Measurements from ENCODE around the gene NUPR1.
"Not testable (repeated sequence)": the region's sequence is repeated elsewhere in the genome, so short reads cannot be mapped to it uniquely, and the experiment has no call there.

NUPR1 gene

GRCh38 chr16:28554634-28555423 is 16.1 kb upstream of the NUPR1 start:
- peak; percentile 29 for DNase-seq

DNA sequence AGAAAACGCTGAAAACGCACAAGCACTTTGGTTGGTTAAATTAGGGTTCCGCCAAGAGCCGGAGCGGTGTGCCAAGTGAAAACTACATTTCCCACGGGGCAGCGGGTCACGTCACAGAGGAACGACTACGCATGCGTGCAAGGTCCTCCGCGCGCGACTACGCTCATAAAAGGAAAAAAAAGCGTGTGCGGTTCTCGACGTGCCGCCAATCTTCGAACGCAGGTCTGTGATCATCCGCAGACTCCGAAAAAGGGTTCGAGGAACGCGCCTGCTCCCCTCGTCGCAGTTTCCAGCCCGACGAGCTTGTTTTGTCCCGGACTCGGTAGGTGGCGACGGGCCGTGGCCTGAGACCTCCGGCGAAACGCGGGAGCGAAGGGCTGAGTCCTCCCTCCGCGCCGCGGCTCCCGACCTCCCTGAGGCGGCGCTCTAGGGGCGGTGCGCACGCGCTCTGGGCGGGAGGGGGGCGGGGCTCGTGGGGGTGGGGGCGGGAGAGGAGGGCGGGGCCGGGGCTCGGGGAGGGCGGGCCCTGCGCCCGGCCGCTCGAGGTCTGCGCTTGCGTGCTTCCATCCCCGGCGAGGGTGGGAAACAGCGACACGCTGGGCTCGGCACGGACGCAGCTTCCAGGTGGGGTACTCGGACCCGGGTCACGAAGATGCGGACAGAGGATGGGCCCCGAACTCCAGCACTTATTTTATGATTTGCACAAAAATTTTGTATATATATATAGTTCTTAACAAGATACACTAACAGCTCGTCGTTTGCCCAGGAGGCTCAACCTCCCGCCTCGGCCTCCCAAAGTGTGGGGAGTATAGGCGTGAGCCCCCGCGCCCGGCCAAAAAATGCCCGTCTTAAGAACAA is 15.2 kb upstream of the NUPR1 start, which contains the start of gene SGF29:
Gene SGF29, plus strand, starts transcription at position 145 of the 858 bp plus-strand sequence. CDS start 27,150 bp downstream, outside the sequence.
- peak; percentile 95 for DNase-seq

DNA sequence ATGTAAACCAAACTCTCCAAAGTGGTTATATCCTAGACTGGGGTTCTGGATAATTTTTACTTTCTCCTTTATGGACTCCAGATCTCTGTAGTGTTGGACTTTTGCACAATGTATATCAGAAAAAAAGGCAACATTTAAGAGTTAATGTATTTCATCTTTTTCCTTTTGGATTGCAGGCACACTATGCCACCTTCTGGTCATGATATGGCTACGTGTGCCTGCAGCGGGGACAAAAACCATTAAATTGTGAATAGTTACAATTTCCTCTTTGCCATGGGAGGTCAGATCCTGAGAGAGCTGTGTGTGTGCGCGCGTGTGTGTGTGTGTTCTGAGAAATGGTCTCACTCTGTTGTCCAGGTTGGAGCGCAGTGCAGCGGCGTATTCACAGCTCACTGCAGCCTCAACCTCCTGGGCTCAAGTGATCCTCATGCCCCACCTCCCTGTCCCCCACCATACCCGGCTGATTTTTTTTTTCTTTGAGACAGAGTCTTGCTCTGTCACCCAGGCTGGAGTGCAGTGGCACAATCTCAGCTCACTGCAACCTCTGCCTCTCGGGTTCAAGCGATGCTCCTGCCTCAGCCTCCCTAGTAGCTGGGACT is 10.6 kb upstream of the NUPR1 start:
- peak; percentile 57 for DNase-seq

DNA sequence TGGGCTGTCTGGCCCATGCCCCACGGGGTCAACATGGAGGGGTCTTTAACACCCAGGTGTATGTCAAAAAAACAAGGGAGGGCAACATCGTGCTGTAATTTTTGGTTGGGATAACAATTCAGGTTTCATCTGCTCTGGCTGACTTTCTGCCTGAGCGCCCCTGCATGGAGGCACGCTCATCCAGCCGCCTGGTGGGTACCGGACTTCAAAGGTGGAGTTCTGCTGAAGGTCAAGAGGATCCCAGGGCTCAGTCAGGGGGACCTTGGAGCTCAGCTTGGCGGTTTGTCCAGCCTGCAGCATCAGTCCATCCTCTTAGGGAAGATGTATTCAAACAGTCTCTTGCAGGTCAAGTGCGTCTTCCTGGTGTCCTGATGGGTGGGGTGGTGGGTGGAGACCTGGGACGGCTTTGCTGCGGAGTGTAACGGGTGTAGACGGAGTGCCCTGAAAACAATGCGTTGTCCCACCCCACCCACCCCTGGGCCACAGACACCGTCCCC is 9.6 kb upstream of the NUPR1 start:
- peak; percentile 10 for DNase-seq

- DNase-seq = no peak
These were observed 7.9 kb upstream of the NUPR1 start for GRCh38 chr16:28546626-28547025.

DNA sequence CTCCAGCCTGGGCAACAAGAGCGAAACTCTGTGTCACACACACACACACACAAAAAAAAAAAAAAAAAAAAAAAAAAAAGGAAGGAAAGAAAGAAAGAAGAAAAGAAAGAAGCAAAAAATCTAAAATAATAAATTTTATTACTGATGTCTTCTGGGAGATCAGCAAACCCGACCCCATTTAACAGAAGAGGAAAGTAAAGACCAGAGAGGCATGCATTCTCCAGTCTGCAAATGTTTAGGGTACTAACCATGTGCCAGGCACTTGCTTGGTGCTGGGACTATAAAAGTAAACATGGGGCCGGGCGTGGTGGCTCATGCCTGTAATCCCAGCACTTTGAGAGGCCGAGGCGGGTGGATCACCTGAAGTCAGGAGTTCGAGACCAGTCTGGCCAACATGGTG is 7.2 kb upstream of the NUPR1 start:
- not testable (repeated sequence) for DNase-seq

DNA sequence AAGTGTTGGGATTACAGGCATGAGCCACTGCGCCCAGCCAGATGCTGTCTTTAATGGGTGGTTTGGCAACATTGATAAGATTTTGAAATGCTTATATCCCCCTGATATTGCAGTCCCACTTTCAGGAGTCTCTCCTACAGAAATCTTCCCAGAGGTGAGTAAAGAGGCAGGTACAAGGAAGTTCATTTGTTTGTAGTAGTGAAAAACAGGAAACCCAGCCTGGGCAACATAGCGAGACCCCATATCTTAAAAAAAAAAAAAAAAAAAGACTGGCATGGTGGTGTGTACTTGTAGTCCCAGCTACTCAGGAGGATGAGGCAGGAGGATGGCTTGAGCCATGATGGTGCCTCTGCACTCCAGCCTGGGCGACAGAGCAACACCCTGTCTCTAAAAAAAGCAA is 6.2 kb upstream of the NUPR1 start:
- DNase-seq = no peak

DNA sequence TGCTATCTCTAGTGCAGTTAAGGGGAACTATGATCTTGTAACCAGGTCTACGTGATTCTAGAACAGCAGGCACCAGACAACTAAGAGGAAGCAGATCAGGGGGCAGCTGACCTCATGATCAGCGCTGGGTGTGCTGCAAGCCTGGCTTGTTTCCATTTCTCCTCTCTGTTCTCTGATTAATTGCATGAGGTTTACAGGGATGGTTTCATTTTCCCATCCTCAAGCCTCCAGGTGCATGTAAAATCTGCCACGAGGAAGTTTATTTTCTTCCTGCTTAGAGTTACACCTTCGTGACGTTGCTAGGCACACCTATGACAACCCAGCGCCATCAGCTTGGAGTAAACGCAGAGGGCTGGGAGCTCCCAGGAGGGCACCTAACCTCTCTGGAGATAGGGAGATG is 4.3 kb upstream of the NUPR1 start:
- peak; percentile 23 for DNase-seq

- DNase-seq = no peak
These were observed 3.9 kb upstream of the NUPR1 start for GRCh38 chr16:28542646-28543045.

DNA sequence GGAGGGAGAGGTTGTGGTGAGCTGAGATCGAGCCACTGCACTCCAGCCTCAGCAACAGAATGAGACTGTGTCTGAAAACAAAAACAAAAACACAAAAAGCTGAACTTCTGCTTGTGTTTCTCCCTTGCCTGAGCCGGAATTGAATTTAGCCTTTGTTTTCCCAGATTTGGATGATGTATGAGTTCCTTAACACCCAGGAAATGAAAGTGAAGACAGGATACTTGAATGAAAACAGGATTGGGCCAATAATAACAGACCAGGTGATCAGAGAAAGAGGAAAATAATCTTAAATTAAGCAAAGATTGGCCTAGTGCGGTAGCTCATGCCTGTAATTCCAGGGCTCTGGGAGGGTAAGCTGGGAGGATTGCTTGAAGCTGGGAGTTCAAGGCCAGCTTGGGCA is 1.6 kb upstream of the NUPR1 start:
- no peak for DNase-seq

- no peak for DNase-seq
These were observed 626 bp downstream of the NUPR1 start for GRCh38 chr16:28537964-28538732.

GRCh38 chr16:28537076-28537475 is 1.7 kb downstream of the NUPR1 start:
- peak; percentile 13 for DNase-seq

GRCh38 chr16:28534542-28535373 is 4.0 kb downstream of the NUPR1 start:
- no peak for DNase-seq

GRCh38 chr16:28532940-28533647 is 5.7 kb downstream of the NUPR1 start:
- DNase-seq = no peak

DNA sequence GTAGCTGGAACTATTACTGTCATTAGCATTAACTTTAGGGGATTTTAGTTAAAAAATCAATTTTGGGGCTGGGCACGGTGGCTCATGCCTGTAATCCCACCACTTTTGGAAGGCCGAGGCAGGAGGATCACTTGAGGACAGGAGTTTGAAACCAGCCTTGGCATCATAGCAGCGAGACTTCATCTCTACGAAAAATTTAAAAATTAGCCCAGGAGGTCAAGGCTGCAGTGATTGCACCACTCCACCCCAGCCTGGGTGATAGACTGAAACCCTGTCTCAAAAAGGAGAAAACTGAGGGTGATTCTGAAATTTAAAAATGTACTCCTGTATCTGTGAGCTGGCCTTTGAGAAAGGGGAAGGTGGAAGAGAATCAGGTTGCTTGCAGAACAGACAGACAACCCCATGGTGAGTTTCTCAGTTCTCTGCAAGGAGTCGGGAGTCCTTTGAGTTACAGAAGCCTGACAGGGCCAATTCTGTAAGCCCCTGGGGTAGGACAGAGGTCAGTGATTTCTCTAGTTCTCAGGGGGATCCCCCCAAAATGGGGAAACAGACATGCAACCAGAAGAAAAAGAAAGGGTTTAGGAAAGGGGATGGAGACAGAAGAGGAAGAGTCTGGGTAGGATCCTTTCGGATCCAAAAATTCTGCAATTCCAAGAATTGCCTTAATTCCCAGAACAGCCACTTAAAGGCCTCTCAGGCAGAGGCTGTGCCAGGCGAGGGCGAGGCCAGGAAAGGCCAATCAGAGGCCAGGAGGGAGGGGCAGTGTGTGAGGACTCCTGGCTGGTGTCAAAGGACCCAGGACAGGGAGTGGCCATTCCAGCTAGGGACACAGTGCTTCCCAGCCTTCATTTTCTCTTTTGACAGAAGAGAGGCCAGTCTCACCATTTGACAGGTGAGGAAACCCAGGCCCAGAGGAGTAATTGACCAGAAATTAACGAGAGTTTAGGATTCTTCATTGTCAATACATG is 6.7 kb downstream of the NUPR1 start:
- DNase-seq = peak; percentile 41

DNA sequence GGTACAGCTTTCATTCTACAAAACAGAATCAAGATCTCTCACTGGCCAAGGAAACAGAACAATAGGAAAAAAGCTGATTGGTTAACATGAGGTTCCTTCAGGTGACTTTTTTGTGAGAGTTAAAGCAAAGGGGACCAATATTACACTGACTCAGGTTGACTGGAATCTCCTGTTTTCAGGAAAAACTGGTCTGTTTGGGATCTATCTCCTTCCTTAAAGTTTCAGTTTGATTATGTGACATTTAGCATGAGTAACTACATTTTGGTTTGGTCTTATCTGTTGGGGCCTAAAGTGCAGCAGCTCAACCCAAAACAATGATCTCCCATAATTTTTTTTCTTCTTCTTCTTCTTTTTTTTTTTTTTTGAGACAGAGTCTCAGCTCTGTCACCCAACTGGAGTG is 9.7 kb downstream of the NUPR1 start:
- DNase-seq = no peak

DNA sequence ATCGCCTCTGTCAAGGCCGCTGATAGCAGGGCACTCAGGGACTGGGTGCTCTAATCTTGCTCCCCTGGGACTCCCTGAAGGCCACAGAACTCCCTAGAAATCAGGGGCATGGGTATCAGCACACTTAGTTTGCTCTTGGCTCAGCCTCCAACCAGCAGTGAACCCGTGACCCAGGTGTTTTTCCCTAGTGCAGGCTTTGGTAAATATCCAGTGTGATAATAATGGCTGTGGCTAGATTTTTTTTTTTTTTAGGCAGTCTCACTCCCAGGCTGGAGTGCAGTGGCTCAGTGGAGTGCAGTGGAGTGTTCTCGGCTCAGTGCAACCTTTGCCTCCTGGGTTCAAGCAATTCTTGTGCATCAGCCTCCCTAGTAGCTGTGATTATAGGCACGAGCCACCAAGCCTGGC is 10.3 kb downstream of the NUPR1 start:
- no peak for DNase-seq

- no peak for DNase-seq
These were observed 10.8 kb downstream of the NUPR1 start for GRCh38 chr16:28527985-28528384.

- not testable (repeated sequence) for DNase-seq
These were observed 11.5 kb downstream of the NUPR1 start for GRCh38 chr16:28527100-28527785.
